HG02840 (cell line): Measurements from ENCODE around the gene OGFRL1.

Source experiments
- ATAC-seq: cut with Tn5 transposase; IDR thresholded peaks from one replicate; pipeline ENCODE4 v1.9.1; 2021; ENCODE audit warnings: mild to moderate bottlenecking, moderate library complexity, moderate number of reproducible peaks; ENCODE audit not compliant: unreplicated experiment, low FRiP score

The OGFRL1 gene

DNA sequence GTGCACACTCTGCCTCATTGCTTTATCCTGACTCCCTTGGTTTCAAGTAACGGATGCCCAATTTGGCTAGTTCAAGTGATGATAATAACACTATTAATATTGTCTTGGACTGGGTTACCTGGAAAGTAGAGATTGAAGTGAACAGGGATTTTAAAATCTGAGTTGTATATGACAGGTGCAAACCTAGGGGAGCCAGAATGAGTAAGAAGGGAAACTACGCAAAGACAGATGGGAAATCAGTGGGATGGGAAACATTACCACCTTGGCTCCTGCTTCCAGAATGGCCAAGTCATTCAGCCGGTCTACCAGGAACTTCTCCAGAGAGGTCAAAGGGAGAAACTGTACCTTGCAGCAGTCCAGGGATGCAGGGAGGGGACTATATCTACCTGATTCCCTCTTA, 41.9 kb downstream of the OGFRL1 start:
- ATAC-seq = no peak

DNA sequence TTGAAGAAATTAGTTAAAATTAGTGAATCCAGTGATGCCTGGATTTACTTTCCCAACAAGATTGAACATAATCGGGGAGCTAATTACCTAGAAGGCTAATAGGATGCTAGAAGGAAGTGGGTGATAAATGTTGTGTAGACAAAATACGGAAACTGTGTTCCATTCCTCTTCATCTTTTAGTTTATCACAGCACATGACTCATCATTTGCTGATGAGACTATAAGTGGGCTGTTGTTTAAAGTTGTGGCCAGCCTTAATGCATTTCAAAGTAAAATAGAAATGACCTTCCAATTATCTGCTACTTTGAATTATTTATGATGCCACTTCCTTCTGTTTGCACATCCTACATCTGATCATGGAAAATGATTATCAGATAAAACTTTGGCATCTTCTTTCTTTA, 43.4 kb downstream of the OGFRL1 start:
- ATAC-seq = no peak

DNA sequence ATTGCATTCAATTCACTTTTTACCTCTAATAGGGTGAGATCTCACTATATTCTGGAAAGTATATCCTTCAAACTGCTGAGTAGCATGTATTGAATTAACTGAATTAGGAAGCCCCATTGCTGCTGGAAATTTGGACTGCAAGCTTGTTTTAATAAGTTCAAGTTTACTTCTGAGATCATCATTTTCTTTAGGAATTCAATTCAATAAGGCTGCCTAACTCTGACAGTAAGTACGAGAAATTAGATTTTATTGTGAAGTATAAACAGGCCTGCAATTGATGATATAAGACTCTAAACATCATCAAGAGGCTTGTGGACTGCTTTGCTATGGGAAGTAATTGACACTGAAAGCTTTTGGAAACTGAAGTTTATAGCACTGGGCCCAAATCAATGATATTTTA, 44.4 kb downstream of the OGFRL1 start:
- ATAC-seq = no peak

DNA sequence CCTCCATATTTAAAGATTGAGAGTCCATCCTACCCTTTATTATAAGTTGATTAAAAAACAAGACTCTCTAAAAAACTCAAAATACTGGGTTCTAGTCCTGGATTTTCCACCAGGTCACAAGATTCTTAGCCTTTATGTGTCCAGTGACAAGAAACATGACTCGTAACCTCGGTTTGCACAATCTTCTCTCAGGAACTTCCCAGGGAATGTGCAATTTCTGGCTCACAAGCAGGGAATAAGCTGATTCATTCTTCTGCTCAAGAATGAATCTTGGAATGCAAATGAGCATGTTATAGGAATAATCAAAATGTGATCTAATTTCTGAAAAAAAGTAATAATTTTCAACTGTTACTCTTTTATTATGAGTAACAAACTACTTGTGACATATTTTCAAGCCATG, 45.1 kb downstream of the OGFRL1 start:
- ATAC-seq = no peak

DNA sequence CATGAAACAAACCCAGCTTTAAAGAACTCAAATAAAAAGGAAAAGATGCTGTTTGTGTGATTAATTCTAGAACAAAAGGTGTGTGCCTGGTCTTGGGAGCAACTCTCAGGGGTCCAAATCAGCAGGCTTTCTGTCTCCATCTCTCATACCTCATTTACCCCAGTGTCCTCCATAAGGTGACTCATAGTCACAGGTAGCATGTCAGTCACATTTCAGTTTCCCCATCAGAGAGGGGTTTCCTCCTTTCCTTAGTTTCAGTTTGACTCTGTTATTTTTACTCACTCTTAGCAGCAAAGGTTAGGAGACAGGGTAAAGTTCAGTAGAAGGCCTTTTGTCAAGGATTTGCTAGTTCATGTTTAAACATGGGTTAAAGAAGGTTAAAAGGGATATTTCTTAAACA, 46.2 kb downstream of the OGFRL1 start:
- no peak for ATAC-seq

DNA sequence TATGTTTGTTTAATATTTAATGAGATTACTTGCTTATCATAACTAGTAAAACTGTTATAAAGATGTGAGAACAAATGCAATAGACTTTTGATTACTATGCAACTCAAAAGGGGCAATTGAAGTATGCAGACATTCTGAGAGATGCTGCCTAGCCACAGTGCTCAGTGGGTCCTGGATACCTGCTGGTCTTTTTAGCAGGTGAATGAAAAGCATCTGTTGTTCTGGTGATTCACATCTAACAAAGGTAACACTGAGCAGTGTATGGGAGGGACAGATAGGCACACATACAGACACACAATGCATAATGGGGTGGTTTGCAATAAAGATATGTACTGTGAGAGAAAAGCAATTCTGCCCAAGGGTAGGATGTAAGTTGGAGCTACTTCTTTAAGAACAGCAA, 46.9 kb downstream of the OGFRL1 start:
- ATAC-seq = no peak

DNA sequence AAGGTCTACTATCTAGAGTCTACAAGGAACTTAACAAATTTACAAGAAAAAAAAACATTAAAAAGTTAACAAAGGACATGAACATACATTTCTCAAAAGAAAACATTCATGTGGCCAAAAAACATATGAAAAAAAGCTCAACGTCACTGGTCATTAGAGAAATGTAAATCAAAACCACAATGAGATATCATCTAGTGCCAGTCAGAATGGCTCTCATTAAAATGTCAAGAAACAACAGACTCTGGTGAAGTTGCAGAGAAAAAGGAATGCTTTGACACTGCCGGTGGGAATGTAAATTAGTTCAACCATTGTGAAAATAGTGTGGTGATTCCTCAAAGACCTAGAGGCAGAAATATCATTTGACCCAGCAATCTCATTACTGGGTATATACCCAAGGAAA, 48.3 kb downstream of the OGFRL1 start:
- ATAC-seq = no peak

DNA sequence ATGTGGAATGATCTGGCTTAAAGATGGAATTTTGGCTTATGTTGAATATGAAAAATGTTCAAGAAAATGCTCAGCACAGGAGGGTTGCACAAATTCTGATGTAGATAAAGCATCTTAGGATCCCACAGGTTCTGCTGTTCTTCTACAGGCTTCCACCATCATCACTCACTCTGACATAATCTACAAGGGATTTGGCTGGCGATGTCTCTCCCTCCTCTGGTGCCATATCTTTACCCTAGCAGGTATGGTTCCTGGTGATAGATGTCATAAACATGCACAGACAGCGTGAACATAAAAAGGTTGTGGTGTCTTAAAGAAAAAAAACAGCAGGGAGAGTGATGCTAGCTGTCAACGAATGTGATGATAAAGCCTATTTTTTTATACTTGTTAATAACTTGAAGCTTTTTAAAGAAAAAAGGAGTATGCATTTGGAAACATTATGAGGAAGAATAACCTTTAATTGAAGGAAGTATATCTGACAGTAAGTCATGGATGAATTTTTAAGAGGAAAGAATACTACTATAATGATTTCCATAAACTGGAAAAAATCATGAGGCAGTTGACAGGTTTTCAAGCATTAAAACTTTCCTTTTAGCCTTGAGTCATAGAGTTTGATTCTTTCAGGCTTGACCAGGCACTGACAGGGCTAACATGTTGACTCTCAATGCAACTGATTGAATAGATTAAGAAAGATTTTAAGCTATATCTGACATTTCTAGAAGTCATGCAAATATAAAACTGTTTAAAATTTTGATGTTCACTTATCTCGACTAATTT, 50.1 kb downstream of the OGFRL1 start:
- ATAC-seq = no peak

DNA sequence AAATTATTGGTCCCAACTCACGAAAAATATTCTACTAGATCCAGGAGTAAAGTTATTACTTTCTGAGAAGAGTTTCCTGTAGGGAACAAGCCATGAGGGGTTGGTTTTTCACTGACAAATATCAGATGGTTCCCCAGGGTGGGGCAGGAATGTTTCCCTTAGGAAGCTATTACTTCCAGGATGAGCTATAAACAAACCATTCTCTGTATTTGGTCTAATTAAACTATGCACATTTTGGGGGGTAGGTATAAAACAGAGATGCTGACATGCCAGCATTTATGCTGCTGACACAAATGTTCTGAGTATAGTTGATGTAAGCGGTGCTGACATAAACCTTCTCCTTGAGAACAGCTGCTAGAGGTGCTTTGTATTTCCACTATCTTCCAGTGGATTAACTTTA, 54.2 kb downstream of the OGFRL1 start:
- ATAC-seq = no peak

DNA sequence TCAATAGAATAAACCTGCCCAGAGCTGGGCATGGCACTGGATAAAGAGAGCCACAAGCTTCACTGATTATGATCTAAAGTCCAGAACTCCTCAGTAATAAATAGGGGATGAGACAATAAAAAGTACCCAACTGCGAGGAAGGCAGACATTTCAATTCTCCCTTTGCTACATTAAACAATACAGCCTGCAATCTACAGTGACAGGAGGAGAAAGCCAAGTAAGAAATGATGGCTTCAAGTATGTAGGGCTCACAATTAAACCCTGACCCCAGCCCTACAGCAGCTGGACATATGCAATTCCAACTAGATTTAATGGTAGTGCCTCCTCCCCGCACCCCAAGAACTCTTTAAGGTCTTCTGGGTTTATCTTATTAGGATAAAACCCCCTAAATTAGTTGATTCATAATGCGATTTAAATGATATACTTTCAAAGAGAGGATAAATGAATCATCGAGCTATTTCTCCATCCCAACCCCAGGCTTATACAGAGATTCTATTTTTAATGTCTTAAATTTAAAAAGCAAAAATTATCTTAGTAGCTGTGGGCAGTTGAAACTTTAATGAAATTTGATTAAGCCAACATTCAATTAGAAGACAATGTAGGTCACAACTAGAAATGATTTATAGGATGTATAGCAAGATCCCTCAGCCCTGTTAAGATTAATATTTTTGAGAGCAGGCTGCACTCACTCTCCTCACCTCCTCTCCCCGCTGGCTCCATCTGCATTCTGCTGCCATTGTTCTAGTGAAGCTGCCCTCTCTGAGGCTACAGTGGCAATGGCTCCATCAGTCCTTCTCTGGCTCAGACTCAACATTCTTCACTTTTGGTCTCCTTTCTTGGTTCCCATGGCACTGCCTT, 57.1 kb downstream of the OGFRL1 start:
- no peak for ATAC-seq

DNA sequence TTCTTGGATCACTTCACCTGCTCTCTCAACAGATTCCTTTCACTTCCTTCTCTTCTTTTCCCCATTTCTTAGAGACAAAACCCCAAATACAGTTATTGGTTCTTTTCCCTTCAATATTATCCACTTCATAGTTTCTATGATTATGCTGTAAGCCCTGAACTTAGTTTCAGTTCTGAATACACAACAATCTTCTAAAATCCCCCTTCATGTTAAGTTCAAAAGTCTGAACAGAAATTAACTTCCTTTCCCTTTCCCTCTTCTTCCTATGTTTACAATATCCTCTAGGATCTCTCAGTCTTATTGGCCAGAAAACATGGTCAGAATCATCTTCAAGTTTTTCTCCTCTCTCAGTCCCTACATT, 57.7 kb downstream of the OGFRL1 start:
- ATAC-seq = no peak

DNA sequence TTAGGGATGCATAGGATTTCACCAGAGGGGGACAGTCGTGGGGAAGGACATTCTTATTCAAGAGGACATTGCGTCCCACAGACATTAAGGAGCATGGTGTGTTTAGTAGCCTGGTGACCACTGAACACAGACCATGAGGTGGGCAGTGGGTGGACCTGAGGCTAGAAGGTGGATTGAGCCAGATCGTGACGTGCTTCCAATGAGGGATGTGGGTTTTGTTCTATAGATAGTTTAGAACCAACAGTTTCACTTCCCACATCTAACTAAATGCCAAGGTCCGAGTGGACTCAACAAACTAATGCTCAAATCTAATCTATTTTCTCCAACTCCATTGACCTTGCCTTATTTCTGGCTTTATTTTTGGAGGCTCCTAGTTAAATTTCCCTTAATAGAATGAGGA, 58.5 kb downstream of the OGFRL1 start:
- no peak for ATAC-seq

DNA sequence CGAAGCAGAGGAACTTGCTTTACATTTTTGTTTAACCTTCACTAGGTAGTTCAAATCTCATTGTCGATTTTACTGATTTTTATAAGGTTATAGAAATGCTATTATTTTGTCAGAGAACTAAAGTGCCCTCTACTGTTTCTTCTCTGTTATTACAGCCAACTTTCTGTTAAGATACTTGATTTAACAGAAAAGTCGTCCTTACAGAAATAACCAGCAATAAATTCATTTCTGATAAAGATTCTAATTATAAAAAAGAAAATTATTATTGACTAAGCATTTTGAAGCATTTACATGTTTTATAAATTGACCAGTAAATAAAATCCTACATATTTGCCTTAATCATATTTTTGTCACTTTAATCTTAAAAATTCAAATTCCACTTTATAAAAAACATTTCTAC, 60.8 kb downstream of the OGFRL1 start:
- no peak for ATAC-seq

DNA sequence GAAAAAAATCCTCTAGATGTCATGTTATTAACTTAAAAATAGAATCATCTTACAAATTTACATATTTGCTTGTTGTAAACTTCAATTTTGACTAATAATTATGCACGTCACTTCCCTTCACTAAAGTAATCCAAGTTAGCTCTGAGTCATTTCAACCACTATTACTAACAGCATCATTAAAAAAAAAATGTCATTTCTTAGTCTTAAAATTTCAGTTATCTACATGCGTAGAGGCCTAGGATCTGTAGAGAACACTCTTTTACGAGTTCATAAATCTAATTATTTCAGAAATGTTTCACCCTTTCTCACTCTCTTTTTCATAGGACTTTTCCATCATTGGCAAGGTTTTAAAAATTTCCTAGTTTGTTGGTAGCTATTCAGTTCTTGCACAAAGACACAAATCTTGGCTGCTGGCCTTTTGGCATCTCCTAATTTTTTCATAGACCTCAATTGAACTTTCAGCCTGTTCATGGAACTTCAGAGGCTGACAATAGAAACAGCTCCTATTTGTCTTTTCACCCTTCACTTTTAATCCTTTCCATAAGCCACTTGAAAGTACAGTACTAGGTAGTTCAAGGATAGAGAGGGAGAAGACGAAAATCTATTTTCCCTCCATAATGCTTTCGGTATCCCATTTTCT, 61.5 kb downstream of the OGFRL1 start:
- no peak for ATAC-seq

DNA sequence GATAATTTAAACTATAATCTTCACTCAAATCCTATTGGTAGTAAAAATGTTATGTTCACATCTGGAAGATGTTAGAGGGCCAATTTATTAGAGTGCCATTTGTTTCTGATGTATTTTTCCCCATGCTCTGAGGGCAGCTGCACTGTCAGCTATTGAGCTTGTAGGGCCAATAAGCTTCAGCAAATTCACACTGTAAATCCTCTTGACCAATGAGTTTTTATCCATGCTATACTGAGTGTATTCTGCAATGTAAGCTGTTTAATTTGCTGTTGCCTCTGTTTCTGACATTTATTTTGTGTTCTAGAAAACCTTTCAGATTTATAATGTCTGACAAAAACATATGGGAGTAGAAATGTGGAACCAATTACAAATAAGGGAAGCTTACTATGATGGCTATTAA, 62.6 kb downstream of the OGFRL1 start:
- no peak for ATAC-seq
